CD4-positive, alpha-beta memory T cell (primary cell): ENCODE data around the gene RPS6KA1. TPM values are rescaled to one million over a fixed set of nuclear protein-coding genes. Genes with fewer than 3 reads are reported as not detected.

ENCODE experiments used
- CTCF ChIA-PET: fragments of 350-600 bp; sonication (Branson Sonifier 250); formaldehyde crosslinking; loops from one replicate; lab custom pipeline; 2021; ENCODE audit warnings: inconsistent platforms; ENCODE audit not compliant: partially characterized antibody; lab: Charles Lee
- POLR2A ChIA-PET: fragments of 350-600 bp; sonication (Branson Sonifier 250); formaldehyde crosslinking; loops from one replicate; lab custom pipeline; 2021; ENCODE audit not compliant: partially characterized antibody; lab: Charles Lee
- DNase-seq, 5 donors: peaks; one replicate each; pipeline versions ENCODE4 v3.0.0 to v3.0.0-alpha.2; 2020 to 2022; ENCODE audit warnings: mixed read lengths in 1 of 5
- H3K27ac ChIP-seq: one replicate; pipeline ENCODE4 v1.7.0; 2013; ENCODE audit warnings: low read depth, low read length
- H3K27me3 ChIP-seq: 2 replicates; pipeline ENCODE4 v1.7.0; 2013; ENCODE audit warnings: mild to moderate bottlenecking, low read length, moderate library complexity; ENCODE audit not compliant: insufficient read depth
- H3K36me3 ChIP-seq: 2 replicates; pipeline ENCODE4 v1.7.0; 2013; ENCODE audit warnings: mild to moderate bottlenecking, low read length, moderate library complexity; ENCODE audit not compliant: insufficient read depth
- H3K4me1 ChIP-seq: 2 replicates; pipeline ENCODE4 v1.7.0; 2013; ENCODE audit warnings: mild to moderate bottlenecking, low read length, moderate library complexity; ENCODE audit not compliant: insufficient read depth
- H3K4me3 ChIP-seq, 2 donors: one replicate each; pipeline ENCODE4 v1.7.0; 2013; ENCODE audit warnings: low read length in 2 of 2, mild to moderate bottlenecking in 1 of 2
- H3K9me3 ChIP-seq, 2 donors: one replicate each; pipeline ENCODE4 v1.7.0; 2013; ENCODE audit warnings: low read length in 2 of 2, control low read depth in 1 of 2; ENCODE audit not compliant: control insufficient read depth in 1 of 2
- H3K27ac Mint-ChIP-seq, 7 donors: one replicate each; pipeline ENCODE4 v1.8.0; 2020 to 2021; ENCODE audit warnings: mixed read lengths in 7 of 7, mild to moderate bottlenecking in 6 of 7, inconsistent platforms in 3 of 7, moderate library complexity in 3 of 7
- H3K27me3 Mint-ChIP-seq, 2 donors: one replicate each; pipeline ENCODE4 v1.8.0; 2020 to 2021; ENCODE audit warnings: mixed read lengths in 2 of 2
- H3K36me3 Mint-ChIP-seq, 2 donors: one replicate each; pipeline ENCODE4 v1.8.0; 2020 to 2021; ENCODE audit warnings: mixed read lengths in 2 of 2, inconsistent platforms in 1 of 2, mild to moderate bottlenecking in 1 of 2
- H3K4me1 Mint-ChIP-seq, 4 donors: one replicate each; pipeline ENCODE4 v1.8.0; 2020 to 2021; ENCODE audit warnings: mixed read lengths in 4 of 4, mild to moderate bottlenecking in 1 of 4
- H3K4me3 Mint-ChIP-seq, 8 donors: one replicate each; pipeline ENCODE4 v1.8.0; 2020 to 2021; ENCODE audit warnings: mixed read lengths in 8 of 8, mild to moderate bottlenecking in 7 of 8, moderate library complexity in 6 of 8, inconsistent platforms in 3 of 8
- H3K9me3 Mint-ChIP-seq, 8 donors: one replicate each; pipeline ENCODE4 v1.8.0; 2020 to 2021; ENCODE audit warnings: mixed read lengths in 8 of 8, mild to moderate bottlenecking in 5 of 8, inconsistent platforms in 3 of 8, moderate library complexity in 1 of 8
- intact Hi-C: fragments of 100-400 bp; cut with micrococcal nuclease; formaldehyde crosslinking; loops from one replicate; pipeline ENCODE4 v1.15.1; 2023
- polyA plus RNA-seq, 2 donors: library from polyadenylated mRNA; unstranded; fragments of 300-500 nt; fragmentation: Illumina TruSeq; gene quantifications; one replicate each; pipeline ENCODE4 v1.2.3, GENCODE V29; 2021
- total RNA-seq, 2 experiments: library from RNA; stranded (reverse); gene quantifications; one replicate each; pipeline ENCODE4 v1.2.3, GENCODE V29; 2021

The RPS6KA1 gene
- total and polyA plus RNA-seq, 4 experiments from 2014 or later: 106 to 215 (median 144) TPM

DNA sequence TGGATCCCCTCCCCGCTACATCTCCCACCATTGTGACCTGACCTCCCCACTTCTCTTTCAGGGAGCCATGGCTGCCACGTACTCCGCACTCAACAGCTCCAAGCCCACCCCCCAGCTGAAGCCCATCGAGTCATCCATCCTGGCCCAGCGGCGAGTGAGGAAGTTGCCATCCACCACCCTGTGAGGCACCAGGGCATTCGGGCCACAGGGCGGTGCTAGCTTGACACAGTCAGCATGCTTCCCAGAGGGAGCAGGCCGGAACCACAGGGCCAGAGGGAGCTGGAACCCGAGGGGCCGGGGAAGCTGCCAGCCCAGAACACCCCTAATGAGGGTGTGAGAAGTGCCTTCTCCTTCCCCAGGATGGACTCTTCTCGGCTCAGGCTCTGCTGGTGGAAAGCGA, 44.5 kb downstream of the RPS6KA1 start:
- Mint-ChIP-seq H3K9me3 (no peaks in the 10 kb centered on the region), H3K4me1 (peaks cover 6 to 17% (median 15%) of the 10 kb centered on the region in 4 donors), H3K27me3 (no peaks in the 10 kb centered on the region), H3K27ac (no peak overlapping the region), H3K36me3 (peaks cover 39 to 56% of the 10 kb centered on the region in 2 donors), H3K4me3 (no peak overlapping the region)
- no peak overlapping the region for H3K27ac ChIP-seq
- H3K4me1 ChIP-seq: no peaks in the 10 kb centered on the region
- CTCF ChIA-PET: interaction anchor here (3.7 kb wide), 1 partner anchor 36 kb away, joined by 12 read pairs; no protein-coding TSS in a partner anchor
- intact Hi-C loops: no loop called here
- no peak for DNase-seq
- peaks cover 54% of the 10 kb centered on the region for H3K36me3 ChIP-seq
- H3K4me3 ChIP-seq: no peak overlapping the region
- no peaks in the 10 kb centered on the region for H3K9me3 ChIP-seq
- H3K27me3 ChIP-seq: no peaks in the 10 kb centered on the region
- POLR2A ChIA-PET: interaction anchor here (2.6 kb wide), 1 partner anchor 74 kb away, joined by 8 read pairs; no protein-coding TSS in a partner anchor

DNA sequence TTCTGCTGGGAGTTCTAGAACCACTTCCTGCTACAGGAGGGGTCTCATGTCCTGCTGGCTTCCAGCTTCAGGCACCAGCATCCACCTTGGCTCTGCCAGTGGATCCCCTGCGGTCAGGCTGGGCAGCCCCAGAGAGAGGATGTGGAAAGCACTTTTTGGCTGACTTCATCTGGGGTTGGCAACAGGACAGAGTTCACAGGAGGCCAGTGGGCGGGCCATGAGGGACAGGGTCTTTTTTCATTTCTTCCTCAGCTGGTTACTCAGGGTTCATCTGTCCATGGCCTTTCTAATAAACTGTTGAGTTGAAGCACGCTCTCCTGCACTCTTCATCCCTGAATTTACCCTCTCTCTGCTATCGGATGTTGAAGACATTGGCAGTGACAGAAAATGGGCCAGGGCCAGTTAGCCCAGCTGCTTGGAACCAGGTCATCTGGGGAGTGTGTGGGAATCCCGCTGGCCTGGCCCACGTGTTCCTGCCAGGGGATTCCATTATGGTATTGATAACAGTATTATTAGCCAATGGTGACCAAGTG, 45.2 kb downstream of the RPS6KA1 start:
- ChIA-PET POLR2A (interaction anchor here (1.5 to 2.6 kb wide), 2 partner anchors 33 to 74 kb away, joined by 6 to 8 read pairs; no protein-coding TSS in a partner anchor), CTCF (interaction anchor here (1.1 to 3.7 kb wide), 2 partner anchors 13 to 37 kb away, joined by 3 to 12 read pairs; no protein-coding TSS in a partner anchor)
- H3K9me3 ChIP-seq: no peaks in the 10 kb centered on the region
- H3K36me3 ChIP-seq: peaks cover 46% of the 10 kb centered on the region
- Mint-ChIP-seq H3K4me1 (peaks cover 6 to 17% (median 11%) of the 10 kb centered on the region in 4 donors), H3K4me3 (no peak overlapping the region), H3K27ac (no peak overlapping the region), H3K27me3 (no peaks in the 10 kb centered on the region), H3K36me3 (peaks cover 31 to 48% of the 10 kb centered on the region in 2 donors), H3K9me3 (no peaks in the 10 kb centered on the region)
- no peaks in the 10 kb centered on the region for H3K4me1 ChIP-seq
- no peak for DNase-seq
- H3K27me3 ChIP-seq: no peaks in the 10 kb centered on the region
- no peak overlapping the region for H3K27ac ChIP-seq
- no peak overlapping the region for H3K4me3 ChIP-seq
- intact Hi-C loops: no loop called here

DNA sequence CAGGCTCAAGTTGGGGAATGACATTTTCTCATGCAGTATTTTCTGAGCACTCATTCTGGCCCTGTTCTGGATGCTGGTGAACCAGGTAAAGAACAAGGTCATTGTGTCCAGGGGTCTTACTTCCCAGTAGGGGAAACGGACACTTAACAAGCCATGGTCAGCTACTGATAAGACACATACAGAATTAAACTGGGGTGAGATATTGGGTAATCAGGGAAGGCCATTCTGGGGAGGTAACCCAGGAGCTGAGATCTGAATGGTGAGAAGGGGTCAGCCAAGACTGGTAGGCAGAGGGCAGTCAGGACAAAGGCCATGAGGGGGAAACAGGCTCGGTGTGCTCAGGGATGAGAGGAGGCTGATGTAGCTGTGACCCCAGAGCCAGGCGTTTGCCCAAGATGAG, 45.8 kb downstream of the RPS6KA1 start:
- no peak overlapping the region for H3K27ac ChIP-seq
- peaks cover 41% of the 10 kb centered on the region for H3K36me3 ChIP-seq
- H3K27me3 Mint-ChIP-seq: no peaks in the 10 kb centered on the region
- DNase-seq: no peak
- no peak overlapping the region for H3K4me3 ChIP-seq
- no peaks in the 10 kb centered on the region for H3K4me1 ChIP-seq
- no peaks in the 10 kb centered on the region for H3K9me3 ChIP-seq
- H3K9me3 Mint-ChIP-seq: no peaks in the 10 kb centered on the region
- intact Hi-C loops: no loop called here
- peaks cover 6 to 17% (median 10%) of the 10 kb centered on the region in 4 donors for H3K4me1 Mint-ChIP-seq
- H3K4me3 Mint-ChIP-seq: no peak overlapping the region
- H3K27me3 ChIP-seq: no peaks in the 10 kb centered on the region
- peaks cover 25 to 43% of the 10 kb centered on the region in 2 donors for H3K36me3 Mint-ChIP-seq
- CTCF ChIA-PET: interaction anchor here (1.1 to 3.7 kb wide), 2 partner anchors 13 to 37 kb away, joined by 3 to 12 read pairs; no protein-coding TSS in a partner anchor
- peak overlapping the region in 3 of 7 donors; percentile 42 to 85 (median 84) for H3K27ac Mint-ChIP-seq
- POLR2A ChIA-PET: interaction anchor here (1.5 to 2.6 kb wide), 2 partner anchors 34 to 75 kb away, joined by 6 to 8 read pairs; no protein-coding TSS in a partner anchor

DNA sequence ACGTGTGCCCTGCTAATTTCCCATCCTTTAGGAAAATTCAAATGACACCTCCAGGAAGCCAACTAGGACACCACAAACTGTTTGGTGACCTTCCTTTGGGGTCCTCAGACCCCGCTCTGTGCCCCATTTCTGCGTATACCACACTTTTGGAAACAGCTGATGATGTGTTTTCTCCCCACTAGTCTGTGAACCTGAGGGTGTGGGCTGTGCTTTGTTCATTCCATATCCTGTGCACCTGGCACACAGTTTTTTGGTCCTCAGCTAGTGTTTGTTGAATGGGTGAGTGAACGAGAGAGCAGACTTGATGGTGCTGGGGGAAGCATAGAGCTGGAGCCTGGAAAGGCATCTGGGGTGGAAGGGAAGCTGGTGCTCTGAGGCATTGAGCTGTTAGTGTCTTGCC, 48.6 kb downstream of the RPS6KA1 start:
- H3K27ac ChIP-seq: no peak overlapping the region
- H3K4me1 ChIP-seq: no peaks in the 10 kb centered on the region
- peaks cover 14 to 24% of the 10 kb centered on the region in 2 donors for H3K36me3 Mint-ChIP-seq
- no peak for DNase-seq
- CTCF ChIA-PET: interaction anchor here (1.6 kb wide), 1 partner anchor 36 kb away, joined by 5 read pairs; no protein-coding TSS in a partner anchor
- no peaks in the 10 kb centered on the region for H3K9me3 ChIP-seq
- intact Hi-C loops: no loop called here
- H3K4me3 ChIP-seq: no peak overlapping the region
- H3K27me3 ChIP-seq: no peaks in the 10 kb centered on the region
- peaks cover 16% of the 10 kb centered on the region for H3K36me3 ChIP-seq
- H3K4me1 Mint-ChIP-seq: peaks cover 7 to 24% (median 11%) of the 10 kb centered on the region in 4 donors
- POLR2A ChIA-PET: interaction anchor here (1.9 kb wide), 1 partner anchor 40 kb away, joined by 4 read pairs; no protein-coding TSS in a partner anchor
- H3K27me3 Mint-ChIP-seq: no peaks in the 10 kb centered on the region
- peak overlapping the region in 4 of 7 donors; percentile 5 to 68 (median 50) for H3K27ac Mint-ChIP-seq
- no peaks in the 10 kb centered on the region for H3K9me3 Mint-ChIP-seq
- no peak overlapping the region for H3K4me3 Mint-ChIP-seq

DNA sequence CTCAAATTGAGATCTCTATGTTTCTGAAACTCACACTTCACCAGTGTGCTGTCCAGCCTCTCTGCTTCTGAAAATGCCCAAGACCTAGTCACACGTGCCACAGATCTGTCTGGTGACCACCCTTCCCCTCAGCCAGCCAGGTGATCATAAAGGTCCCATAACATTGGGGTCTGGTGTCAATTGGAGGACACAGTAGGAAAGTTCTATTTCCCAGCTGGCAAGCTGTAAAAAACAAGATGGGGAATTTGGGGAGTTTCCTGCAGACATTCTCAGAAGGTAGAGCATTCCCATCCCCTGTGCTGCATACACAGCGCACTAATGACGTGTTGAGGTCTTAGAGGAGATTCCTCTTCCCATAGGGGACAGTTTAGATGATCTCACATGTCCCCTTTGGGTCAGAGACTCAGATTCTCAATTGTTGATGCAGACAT, 50.1 kb downstream of the RPS6KA1 start:
- no peak for DNase-seq
- Histone ChIP-seq H3K27me3 (no peaks in the 10 kb centered on the region), H3K4me3 (no peak overlapping the region), H3K27ac (no peak overlapping the region), H3K36me3 (peaks cover 3% of the 10 kb centered on the region), H3K9me3 (no peaks in the 10 kb centered on the region), H3K4me1 (no peaks in the 10 kb centered on the region)
- Mint-ChIP-seq H3K4me3 (no peak overlapping the region), H3K4me1 (peaks cover 7 to 24% (median 11%) of the 10 kb centered on the region in 4 donors), H3K27ac (peak overlapping the region in 2 of 7 donors; percentile 1 to 9), H3K27me3 (no peaks in the 10 kb centered on the region), H3K9me3 (no peaks in the 10 kb centered on the region), H3K36me3 (peaks cover 10 to 13% of the 10 kb centered on the region in 2 donors)
- ChIA-PET CTCF (no interaction called here), POLR2A (interaction anchor here (1.9 kb wide), 1 partner anchor 41 kb away, joined by 4 read pairs; no protein-coding TSS in a partner anchor)
- intact Hi-C loops: no loop called here

DNA sequence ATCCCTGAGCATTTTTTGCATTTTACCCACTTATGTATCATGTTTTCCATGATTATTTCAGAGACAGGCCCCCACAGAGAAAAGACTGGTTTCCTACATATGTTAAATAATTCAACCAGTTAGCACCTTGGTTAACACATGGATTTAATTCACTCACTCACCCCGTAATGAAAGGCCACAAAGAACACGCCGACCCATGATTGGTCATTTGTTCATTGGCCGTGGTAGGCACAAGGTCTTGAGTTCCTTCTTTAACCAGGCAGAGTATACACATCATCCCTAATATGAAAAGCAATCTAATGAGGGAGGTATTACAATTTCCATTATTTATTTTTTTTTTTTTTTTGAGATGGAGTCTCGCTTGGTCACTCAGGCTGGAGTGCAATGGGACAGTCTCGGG, 50.6 kb downstream of the RPS6KA1 start:
- H3K9me3 Mint-ChIP-seq: no peaks in the 10 kb centered on the region
- H3K4me1 Mint-ChIP-seq: peaks cover 7 to 23% (median 11%) of the 10 kb centered on the region in 4 donors
- peaks cover 5 to 9% of the 10 kb centered on the region in 2 donors for H3K36me3 Mint-ChIP-seq
- no peak overlapping the region for H3K4me3 ChIP-seq
- no peaks in the 10 kb centered on the region for H3K27me3 Mint-ChIP-seq
- H3K27me3 ChIP-seq: no peaks in the 10 kb centered on the region
- no peaks in the 10 kb centered on the region for H3K9me3 ChIP-seq
- ChIA-PET POLR2A (interaction anchor here (1.9 kb wide), 1 partner anchor 42 kb away, joined by 4 read pairs; no protein-coding TSS in a partner anchor), CTCF (interaction anchor here (1.5 kb wide), 1 partner anchor 10 kb away, joined by 5 read pairs; no protein-coding TSS in a partner anchor)
- no peaks in the 10 kb centered on the region for H3K4me1 ChIP-seq
- intact Hi-C loops: no loop called here
- no peak overlapping the region for H3K27ac ChIP-seq
- H3K4me3 Mint-ChIP-seq: no peak overlapping the region
- DNase-seq: no peak
- no peak overlapping the region for H3K27ac Mint-ChIP-seq
- H3K36me3 ChIP-seq: no peaks in the 10 kb centered on the region

DNA sequence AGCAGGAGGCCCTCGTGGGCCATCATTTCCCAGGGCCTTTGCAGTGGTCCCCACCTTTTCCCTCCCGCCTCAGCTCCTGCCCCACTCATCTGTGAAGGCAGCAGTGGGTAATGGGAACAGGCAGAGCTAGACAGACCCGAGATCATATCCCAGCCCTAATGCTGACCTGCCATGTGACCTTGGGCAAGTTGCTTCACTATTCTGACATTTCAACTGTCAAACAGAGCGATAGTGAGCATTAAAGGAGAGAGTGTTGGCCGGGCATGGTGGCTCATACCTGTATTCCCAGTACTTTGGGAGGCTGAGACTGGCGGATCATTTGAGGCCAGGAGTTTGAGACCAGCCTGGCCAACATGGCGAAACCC, 51.7 kb downstream of the RPS6KA1 start:
- no peaks in the 10 kb centered on the region for H3K4me1 ChIP-seq
- POLR2A ChIA-PET: interaction anchor here (1.0 kb wide), 1 partner anchor 13 kb away, joined by 3 read pairs; no protein-coding TSS in a partner anchor
- CTCF ChIA-PET: interaction anchor here (1.0 to 1.5 kb wide), 3 partner anchors 8 to 43 kb away, joined by 3 to 5 read pairs (median 3); no protein-coding TSS in a partner anchor
- no peak overlapping the region for H3K4me3 ChIP-seq
- no peaks in the 10 kb centered on the region for H3K27me3 Mint-ChIP-seq
- intact Hi-C loops: no loop called here
- no peak for DNase-seq
- H3K27ac ChIP-seq: no peak overlapping the region
- no peaks in the 10 kb centered on the region for H3K27me3 ChIP-seq
- H3K9me3 ChIP-seq: no peaks in the 10 kb centered on the region
- H3K4me1 Mint-ChIP-seq: peaks cover 7 to 18% (median 9%) of the 10 kb centered on the region in 4 donors
- no peaks in the 10 kb centered on the region for H3K36me3 ChIP-seq
- peak overlapping the region in 1 of 7 donors; percentile 3 for H3K27ac Mint-ChIP-seq
- no peaks in the 10 kb centered on the region for H3K9me3 Mint-ChIP-seq
- no peak overlapping the region for H3K4me3 Mint-ChIP-seq
- no peaks in the 10 kb centered on the region for H3K36me3 Mint-ChIP-seq
